GM18951 (cell line): Measurements from ENCODE around the gene ZNF862.

Source experiments
- POLR2A ChIP-seq: IDR thresholded peaks from 4 replicates; pipeline ENCODE4 v1.6.1; 2011; ENCODE audit warnings: mild to moderate bottlenecking; ENCODE audit not compliant: insufficient read length, insufficient read depth; ENCODE audit errors: extremely low read depth
- in situ Hi-C: fragments of 300-500 bp; cut with MboI; formaldehyde crosslinking; loops from one replicate; pipeline ENCODE4 v1.12.0; 2022; ENCODE audit warnings: low sequenced_read_pairs, mixed read lengths, inconsistent platforms; ENCODE audit not compliant: unreplicated experiment

ZNF862 gene

GRCh38 chr7:149875396-149875795, 37.2 kb downstream of the ZNF862 start:
- no peak for TF ChIP-seq POLR2A
- in situ Hi-C loops, result no loop called here

- TF ChIP-seq POLR2A, result no peak
- in situ Hi-C loops, result no loop called here
These were observed 39.8 kb downstream of the ZNF862 start for GRCh38 chr7:149877890-149878522.

GRCh38 chr7:149878523-149878921, 40.3 kb downstream of the ZNF862 start:
- in situ Hi-C loops, result no loop called here
- TF ChIP-seq POLR2A, result no peak

- TF ChIP-seq POLR2A, result no peak
- in situ Hi-C loops, result no loop called here
These were observed 41.1 kb downstream of the ZNF862 start for GRCh38 chr7:149879271-149879743.

DNA sequence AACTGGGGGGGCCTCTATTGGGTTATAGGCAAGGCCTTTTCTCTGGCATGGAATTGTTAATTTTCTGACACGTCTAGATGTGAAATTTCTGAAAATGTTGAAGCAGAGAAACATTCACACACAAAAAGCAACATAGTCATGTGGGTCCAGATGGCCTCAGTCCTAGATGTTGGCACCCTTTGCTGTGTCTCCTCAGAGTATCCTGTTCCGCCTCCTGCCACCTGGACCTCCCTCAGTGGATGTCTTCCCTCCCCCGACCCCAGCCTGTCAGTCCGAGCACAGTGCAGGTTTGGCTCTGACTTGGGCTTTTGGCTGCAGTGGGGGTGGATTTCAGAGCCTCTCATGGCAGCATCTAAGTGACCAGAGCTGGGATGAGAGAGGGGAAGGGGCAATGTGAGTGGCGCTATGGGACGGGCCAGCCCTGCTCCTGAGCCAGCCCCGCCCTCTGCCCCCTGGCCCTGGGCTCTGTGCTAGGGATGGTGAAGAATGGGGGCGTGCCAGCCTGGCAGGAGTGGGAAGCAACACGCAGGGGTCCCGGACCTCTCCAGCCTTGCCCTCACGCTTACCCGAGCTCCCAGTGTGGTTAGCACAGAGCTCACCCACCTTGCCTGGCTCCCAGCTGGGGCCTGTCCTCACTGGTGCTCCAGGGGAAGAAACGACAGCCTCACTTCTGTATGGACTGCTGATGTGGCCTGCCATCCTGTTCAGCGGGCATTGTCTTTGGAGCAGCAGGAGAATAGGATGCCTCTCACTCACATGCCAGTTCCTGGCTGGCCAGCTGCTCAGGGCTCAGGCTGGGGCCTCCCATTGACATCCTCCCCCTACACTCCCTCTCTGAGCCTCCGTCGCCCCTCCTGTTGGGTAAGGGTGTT, 41.8 kb downstream of the ZNF862 start:
- in situ Hi-C loops, result no loop called here
- TF ChIP-seq POLR2A, result no peak

DNA sequence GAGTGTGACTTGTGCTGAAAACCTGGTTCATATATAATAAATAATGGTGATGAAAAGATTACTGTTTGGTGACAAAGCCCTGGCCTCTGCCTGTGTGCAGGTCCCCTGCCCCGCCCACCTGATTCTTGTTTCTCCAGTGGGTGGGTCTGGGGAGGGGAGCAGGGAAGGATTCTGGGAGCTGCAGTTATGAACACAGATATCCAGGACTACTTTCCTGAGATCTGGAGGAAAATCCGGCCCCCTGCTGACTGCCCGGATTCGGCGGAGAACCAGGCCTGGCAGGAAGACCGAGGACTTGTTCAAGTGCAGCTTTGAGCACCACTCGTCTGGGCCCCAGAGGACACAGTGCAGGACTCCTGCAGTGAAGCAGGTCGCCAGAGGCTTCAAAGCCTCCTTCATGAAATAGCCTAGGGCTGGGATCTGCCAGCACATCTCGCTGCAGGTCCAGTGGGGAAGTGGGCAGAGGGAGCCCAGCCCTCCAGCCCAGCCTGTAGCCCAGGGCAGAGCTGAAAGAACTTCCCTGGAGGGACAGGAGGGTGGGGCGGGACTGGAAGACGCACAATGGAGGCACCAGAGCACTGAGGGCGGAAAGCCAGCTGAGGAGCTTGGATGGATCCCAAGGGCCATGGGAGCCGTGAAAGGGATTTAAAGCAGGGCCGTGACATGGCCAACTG, 42.6 kb downstream of the ZNF862 start:
- in situ Hi-C loops, result no loop called here
- no peak for TF ChIP-seq POLR2A

DNA sequence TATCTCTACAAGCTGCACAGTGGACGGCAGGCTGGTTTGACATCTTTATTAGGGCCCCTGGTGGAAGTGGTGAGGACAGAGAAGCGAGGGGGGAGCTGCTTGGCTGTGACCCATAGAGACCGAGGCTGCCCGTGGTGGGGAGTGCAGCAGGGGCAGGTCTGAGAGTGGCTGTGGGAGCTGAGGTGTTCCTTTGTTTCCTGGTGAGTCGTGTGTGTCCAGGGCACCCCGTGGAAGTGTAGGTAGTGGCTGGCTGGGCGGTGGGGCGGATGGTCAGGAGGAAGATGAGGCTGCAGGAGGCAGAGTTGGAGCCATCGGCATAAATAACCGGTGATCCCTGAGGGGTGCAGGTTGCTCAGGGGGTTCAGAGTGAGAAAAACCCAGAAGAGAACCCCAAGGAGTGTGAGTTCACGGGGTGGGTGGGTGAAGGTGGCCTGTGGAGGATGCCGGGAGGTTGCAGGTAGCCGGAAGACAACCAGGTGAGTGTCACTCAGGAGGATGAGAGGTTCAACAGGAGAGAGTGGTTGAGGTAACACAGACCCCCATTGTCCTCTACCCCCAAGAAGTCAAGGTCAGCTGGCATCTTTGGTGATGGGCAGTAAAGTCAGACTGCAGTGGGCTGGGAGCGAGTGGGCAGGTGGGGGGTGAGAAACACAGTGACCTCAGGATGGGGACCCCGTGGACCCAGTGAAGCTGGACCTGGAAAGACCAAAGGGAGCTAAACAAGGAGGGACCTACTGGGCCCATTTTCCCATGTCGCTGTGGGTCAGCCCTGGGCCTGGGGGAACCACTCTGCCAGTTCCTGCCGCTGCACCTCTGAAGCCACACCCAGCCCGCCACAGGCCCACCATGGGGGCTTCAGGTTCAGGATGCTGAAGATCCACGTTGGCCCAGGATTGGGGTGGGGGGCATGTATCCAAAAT, 43.4 kb downstream of the ZNF862 start:
- in situ Hi-C loops, result no loop called here
- TF ChIP-seq POLR2A, result no peak

DNA sequence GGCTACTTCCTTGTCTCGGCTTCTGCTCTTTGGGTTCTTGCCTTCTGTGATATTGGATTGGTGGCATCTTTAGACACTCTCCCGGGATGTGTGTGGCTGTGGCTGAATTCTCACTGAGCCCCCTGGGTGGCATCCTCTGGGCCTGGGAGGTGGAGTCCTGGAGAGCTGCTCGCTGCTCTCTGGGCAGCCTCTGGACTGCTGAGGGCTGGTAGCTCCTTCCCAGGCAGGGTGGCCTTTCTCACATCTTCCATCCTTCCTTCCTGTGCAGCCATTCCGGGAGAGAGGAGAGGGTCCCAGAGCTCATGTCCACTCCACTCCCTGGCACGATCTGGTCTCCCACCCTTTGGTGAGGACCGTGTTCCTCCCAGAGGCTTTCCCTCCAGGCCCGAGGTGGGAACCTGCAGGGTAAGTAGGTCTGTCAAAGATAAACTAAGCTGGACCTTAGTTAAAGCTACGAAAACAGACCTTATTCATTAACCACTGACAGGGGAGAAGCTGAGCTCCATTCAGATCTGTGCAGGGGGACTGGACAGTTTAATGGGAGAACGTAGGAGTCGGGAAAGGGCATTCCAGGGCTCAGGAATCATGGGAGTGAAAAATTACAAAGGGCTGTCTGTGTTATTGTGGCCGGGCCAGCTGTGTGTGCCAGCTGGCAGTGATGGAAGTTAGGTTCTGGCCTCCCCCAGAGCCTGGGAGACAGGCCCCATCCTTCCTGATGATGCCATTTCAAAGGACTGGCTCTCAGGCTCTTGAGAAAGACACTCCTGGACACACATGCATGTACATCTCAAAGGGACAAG, 44.3 kb downstream of the ZNF862 start:
- TF ChIP-seq POLR2A, result no peak
- in situ Hi-C loops, result no loop called here

- TF ChIP-seq POLR2A, result no peak
- in situ Hi-C loops, result no loop called here
These were observed 44.9 kb downstream of the ZNF862 start for GRCh38 chr7:149883048-149883438.

- in situ Hi-C loops, result no loop called here
- TF ChIP-seq POLR2A, result no peak
These were observed 45.3 kb downstream of the ZNF862 start for GRCh38 chr7:149883452-149883861.

GRCh38 chr7:149884016-149884415, 45.8 kb downstream of the ZNF862 start:
- in situ Hi-C loops, result no loop called here
- TF ChIP-seq POLR2A, result no peak

GRCh38 chr7:149884541-149884940, 46.4 kb downstream of the ZNF862 start:
- TF ChIP-seq POLR2A, result no peak
- in situ Hi-C loops, result no loop called here
